Measurements from ENCODE around the gene LPIN1.
"Not testable (repeated sequence)": the region's sequence is repeated elsewhere in the genome, so short reads cannot be mapped to it uniquely, and the experiment has no call there.

LPIN1 gene

DNA sequence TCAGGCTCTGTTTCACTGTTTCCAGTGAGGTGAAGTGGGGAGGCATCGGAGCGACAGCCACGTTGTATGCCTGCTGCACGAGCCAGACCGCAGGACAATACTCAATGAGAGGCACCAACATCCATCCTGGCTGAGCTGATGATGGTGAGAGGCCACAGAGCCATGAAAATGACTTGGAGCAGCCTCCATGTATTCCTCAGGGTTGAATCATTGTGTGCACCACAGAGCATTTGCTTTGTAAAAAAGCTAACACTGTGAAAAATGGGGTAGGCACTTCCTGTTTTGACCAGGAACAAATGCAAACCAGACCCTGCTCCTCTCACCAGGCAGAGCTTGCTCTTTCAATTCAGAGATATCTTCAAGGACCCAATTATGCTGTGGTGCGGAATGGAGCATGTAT lies 87.2 kb downstream of the LPIN1 start:
- DNase-seq (ENCODE audit: low read depth), result peak; percentile 97
- no peak overlapping the region; the same call in none of the 2 replicates for H3K4me3 ChIP-seq (ENCODE audit: low read length)

DNA sequence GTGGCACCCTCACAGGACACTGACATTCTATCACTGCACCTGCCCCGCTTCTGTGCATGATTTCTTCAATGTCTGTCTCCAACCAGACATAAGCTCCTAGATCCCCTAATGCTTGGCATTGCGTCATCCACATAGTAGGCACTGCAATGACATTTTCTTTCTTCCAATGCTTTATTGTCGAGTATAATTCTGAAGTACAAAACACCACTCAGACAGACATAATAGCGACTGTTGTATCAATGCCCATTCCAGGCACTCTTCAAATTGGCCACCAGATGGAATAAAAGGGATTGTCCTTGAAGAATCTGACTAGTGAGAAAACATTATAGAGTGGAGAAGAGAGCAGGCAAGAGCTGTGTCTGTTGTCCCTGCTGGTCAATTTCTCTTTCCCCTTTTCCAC lies 89.0 kb downstream of the LPIN1 start:
- TF ChIP-seq, protein P1, sequence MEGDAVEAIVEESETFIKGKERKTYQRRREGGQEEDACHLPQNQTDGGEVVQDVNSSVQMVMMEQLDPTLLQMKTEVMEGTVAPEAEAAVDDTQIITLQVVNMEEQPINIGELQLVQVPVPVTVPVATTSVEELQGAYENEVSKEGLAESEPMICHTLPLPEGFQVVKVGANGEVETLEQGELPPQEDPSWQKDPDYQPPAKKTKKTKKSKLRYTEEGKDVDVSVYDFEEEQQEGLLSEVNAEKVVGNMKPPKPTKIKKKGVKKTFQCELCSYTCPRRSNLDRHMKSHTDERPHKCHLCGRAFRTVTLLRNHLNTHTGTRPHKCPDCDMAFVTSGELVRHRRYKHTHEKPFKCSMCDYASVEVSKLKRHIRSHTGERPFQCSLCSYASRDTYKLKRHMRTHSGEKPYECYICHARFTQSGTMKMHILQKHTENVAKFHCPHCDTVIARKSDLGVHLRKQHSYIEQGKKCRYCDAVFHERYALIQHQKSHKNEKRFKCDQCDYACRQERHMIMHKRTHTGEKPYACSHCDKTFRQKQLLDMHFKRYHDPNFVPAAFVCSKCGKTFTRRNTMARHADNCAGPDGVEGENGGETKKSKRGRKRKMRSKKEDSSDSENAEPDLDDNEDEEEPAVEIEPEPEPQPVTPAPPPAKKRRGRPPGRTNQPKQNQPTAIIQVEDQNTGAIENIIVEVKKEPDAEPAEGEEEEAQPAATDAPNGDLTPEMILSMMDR (conservative IDR thresholded peaks at IDR 0.05; ENCODE audit: low read length), result no peak; the same call in 1 of the 2 replicates
- DNase-seq (ENCODE audit: low read depth), result no peak
- H3K4me3 ChIP-seq (ENCODE audit: low read length), result no peak overlapping the region

More for the DNA sequence above, 87.2 kb downstream of the LPIN1 start:
- TF ChIP-seq, protein P1 (conservative IDR thresholded peaks at IDR 0.05; ENCODE audit: low read length), result no peak

DNA sequence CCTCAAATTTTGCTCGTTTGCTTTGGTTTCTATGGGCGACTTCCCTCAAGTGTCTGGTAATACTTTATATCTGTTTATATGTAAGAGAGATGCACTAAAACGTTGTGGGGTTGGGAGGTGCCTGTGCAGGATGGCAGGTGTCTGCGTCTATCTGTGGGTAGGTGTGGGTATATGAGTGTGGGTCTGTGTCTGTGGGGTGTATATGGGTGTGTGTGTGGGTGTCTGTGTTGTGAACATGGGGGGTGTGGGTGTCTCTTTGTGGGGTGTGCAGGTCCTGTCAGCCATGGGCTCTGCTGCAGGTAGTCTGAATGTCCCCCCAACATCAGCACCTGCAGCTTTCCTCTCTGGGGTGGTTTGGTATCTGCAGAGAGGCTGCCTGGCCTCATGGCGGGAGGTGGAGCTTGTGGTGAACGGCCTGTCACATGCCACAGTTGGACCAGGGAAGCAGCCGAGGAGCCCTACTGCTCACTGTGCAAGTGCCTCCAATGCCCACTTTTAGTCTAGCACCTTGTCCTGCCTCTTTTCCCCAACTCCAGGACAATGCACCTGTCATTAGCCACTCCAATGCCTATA lies 90.3 kb downstream of the LPIN1 start:
- TF ChIP-seq, protein P1 (conservative IDR thresholded peaks at IDR 0.05; ENCODE audit: low read length), result no peak
- DNase-seq (ENCODE audit: low read depth), result no peak
- H3K4me3 ChIP-seq (ENCODE audit: low read length), result no peak overlapping the region

DNA sequence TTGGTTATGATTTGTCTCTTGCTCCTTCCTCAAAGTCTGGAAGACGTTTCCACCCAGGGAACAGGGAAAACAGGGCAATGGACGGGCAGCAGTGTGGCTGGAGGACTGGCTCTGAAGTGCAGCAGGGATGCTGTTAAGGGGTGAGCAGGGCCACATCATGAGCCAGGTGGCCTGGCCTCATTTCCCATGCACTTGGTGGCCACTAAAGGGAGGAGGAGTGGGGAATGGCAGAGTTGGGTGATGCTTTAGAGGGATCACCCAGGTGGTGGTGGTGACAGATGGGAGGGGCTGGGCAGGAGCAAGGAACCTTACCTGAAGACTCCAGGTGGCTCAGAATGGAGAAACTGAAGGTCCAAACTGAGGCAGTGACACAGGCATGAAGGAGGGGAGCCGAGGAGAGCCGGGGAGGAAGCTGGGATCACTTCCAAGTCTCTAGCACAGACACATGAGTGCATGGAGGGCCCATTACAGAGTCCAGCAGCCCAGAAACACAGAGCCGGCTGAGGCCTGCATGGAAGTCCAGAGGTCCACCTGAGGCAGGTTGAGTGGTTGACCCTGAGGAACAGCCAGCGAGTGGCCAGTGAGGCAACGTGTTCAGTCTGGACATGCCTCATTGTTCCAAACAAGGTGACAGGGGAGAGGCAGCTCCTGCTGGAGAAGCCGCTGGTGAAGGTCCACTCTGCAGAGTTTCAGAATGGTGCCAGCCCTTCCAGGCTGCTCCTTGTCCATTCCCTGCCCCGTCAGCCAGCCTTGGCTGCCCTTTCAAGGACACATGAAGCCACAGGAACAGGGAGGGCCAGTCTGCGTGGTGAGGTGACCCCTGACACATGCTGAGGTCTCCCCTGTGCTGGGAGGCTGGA lies 91.7 kb downstream of the LPIN1 start:
- H3K4me3 ChIP-seq (ENCODE audit: low read length), result no peak overlapping the region
- TF ChIP-seq, protein P1 (conservative IDR thresholded peaks at IDR 0.05; ENCODE audit: low read length), result no peak
- no peak for DNase-seq (ENCODE audit: low read depth)

DNA sequence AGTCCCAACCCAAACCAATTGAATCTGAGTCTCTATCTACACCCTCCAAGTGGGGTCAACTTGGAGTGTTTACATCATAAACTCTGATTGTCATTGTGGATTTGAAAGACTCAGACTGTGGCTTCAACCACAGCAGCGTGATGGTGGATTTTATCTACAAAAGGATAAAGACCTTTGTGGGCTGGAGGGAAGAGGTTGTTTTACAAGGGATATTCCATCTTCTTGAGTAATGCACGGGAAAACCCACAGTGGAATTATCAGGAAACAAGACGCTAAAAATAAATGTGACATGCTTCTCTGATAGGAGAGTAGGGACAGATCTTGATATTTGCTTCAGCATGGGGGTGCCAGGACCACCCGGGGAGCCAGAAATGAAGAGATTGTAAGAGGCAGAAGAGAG lies 93.5 kb downstream of the LPIN1 start:
- DNase-seq (ENCODE audit: low read depth), result no peak
- no peak overlapping the region for H3K4me3 ChIP-seq (ENCODE audit: low read length)
- TF ChIP-seq, protein P1 (conservative IDR thresholded peaks at IDR 0.05; ENCODE audit: low read length), result no peak

DNA sequence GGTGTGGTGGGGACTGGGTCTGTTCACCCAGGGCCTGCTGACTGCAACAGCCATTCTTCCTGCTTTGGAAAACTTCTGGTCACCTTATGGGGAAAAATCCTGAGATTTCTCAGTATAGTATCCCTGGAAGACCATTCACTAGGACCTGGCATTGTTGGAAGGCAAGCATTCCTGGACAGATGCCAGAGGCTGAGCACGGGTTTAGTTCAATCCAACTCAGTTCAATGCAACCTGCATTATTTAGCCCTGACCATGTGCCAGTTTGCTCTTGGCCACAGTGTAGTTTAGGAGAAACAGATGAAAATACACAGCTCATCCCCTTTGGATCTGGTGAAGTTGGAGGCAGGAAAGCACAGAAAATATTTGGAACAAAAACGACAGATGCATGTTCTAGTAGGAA lies 95.9 kb downstream of the LPIN1 start:
- DNase-seq (ENCODE audit: low read depth), result no peak
- TF ChIP-seq, protein P1 (conservative IDR thresholded peaks at IDR 0.05; ENCODE audit: low read length), result no peak
- no peak overlapping the region for H3K4me3 ChIP-seq (ENCODE audit: low read length)

DNA sequence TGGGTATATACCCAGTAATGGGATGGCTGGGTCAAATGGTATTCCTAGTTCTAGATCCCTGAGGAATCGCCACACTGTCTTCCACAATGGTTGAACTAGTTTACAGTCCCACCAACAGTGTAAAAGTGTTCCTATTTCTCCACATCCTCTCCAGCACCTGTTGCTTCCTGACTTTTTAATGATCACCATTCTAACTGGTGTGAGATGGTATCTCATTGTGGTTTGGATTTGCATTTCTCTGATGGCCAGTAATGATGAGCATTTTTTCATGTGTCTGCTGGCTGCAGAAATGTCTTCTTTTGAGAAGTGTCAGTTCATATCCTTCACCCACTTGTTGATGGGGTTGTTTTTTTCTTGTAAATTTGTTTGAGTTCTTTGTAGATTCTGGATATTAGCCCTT lies 98.4 kb downstream of the LPIN1 start:
- not testable (repeated sequence) for DNase-seq (ENCODE audit: low read depth); H3K4me3 ChIP-seq (ENCODE audit: low read length)

DNA sequence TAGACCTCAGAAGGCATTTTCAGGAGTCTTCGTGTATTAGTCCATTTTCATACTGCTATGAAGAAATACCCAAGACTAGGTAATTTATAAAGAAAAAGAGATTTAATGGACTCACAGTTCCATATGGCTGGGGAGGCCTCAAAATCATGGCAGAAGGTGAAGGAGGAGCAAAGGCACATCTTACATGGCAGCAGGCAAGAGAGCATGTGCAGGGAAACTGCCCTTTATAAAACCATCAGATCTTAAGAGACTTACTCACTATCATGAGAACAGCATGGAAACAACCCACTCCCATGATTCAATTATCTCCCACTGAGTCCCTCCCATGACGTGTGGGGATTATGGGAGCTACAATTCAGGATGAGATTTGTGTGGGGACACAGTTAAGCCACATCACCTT lies 101.5 kb downstream of the LPIN1 start:
- not testable (repeated sequence) for DNase-seq (ENCODE audit: low read depth); H3K4me3 ChIP-seq (ENCODE audit: low read length)
